ENCODE results near the gene COX5A. TPM values are rescaled to one million over a fixed set of nuclear protein-coding genes. Genes with fewer than 3 reads are reported as not detected.

Gene COX5A
- total RNA-seq, 2 experiments from 2014 or later: 40.7 to 44.2 TPM

DNA sequence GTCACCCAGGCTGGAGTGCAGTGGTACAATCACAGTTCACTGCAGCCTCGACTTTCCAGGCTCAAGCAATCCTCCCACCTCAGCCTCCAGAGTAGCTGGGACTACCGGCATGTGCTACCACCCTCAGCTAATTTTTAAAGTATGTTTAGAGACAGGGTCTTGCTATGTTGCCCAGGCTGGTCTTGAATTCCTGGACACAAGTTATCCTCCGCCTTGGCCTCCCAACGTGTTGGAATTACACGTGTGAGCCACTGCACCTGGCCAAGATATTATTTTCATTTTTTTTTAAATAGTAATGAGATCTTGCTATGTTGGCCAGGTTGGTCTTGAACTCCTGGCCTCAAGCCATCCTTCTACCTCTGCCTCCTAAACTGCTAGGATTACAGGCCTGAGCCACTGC lies 52.4 kb downstream of the COX5A start:
- DNase-seq (no peak), ATAC-seq (ENCODE audit: poor library complexity) (no peak)
- Mint-ChIP-seq H3K4me3 (no peak overlapping the region), H3K36me3 (ENCODE audit: low read depth) (peaks cover 4% of the 10 kb centered on the region), H3K4me1 (ENCODE audit: low read depth) (peaks cover 15% of the 10 kb centered on the region), H3K27ac (no peak overlapping the region), H3K27me3 (no peaks in the 10 kb centered on the region), H3K9me3 (no peaks in the 10 kb centered on the region)
- Histone ChIP-seq H3K36me3 (ENCODE audit: insufficient read depth, low read length) (no peaks in the 10 kb centered on the region), H3K27me3 (ENCODE audit: control insufficient read depth in 1 of 2, insufficient read depth in 2 of 2, low read length in 2 of 2) (no peaks in the 10 kb centered on the region), H3K27ac (ENCODE audit: low read depth in 1 of 2, low read length in 2 of 2) (no peak overlapping the region), H3K9me3 (ENCODE audit: control insufficient read depth in 1 of 2, insufficient read depth in 1 of 2, low read length in 2 of 2) (peaks cover 0 to 3% of the 10 kb centered on the region in 2 experiments), H3K4me1 (ENCODE audit: insufficient read depth, low read length) (peaks cover 30% of the 10 kb centered on the region), H3K4me3 (ENCODE audit: low read length) (no peak overlapping the region)
- ChIA-PET CTCF (interaction anchor here (1.2 kb wide), 1 partner anchor 16 kb away, joined by 4 read pairs; no protein-coding TSS in a partner anchor), POLR2A (no interaction called here)
- TF ChIP-seq, protein P1, sequence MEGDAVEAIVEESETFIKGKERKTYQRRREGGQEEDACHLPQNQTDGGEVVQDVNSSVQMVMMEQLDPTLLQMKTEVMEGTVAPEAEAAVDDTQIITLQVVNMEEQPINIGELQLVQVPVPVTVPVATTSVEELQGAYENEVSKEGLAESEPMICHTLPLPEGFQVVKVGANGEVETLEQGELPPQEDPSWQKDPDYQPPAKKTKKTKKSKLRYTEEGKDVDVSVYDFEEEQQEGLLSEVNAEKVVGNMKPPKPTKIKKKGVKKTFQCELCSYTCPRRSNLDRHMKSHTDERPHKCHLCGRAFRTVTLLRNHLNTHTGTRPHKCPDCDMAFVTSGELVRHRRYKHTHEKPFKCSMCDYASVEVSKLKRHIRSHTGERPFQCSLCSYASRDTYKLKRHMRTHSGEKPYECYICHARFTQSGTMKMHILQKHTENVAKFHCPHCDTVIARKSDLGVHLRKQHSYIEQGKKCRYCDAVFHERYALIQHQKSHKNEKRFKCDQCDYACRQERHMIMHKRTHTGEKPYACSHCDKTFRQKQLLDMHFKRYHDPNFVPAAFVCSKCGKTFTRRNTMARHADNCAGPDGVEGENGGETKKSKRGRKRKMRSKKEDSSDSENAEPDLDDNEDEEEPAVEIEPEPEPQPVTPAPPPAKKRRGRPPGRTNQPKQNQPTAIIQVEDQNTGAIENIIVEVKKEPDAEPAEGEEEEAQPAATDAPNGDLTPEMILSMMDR (IDR thresholded peaks at IDR 0.05): no peak
- intact Hi-C loops (cut with DNase I, micrococcal nuclease): no loop called here

DNA sequence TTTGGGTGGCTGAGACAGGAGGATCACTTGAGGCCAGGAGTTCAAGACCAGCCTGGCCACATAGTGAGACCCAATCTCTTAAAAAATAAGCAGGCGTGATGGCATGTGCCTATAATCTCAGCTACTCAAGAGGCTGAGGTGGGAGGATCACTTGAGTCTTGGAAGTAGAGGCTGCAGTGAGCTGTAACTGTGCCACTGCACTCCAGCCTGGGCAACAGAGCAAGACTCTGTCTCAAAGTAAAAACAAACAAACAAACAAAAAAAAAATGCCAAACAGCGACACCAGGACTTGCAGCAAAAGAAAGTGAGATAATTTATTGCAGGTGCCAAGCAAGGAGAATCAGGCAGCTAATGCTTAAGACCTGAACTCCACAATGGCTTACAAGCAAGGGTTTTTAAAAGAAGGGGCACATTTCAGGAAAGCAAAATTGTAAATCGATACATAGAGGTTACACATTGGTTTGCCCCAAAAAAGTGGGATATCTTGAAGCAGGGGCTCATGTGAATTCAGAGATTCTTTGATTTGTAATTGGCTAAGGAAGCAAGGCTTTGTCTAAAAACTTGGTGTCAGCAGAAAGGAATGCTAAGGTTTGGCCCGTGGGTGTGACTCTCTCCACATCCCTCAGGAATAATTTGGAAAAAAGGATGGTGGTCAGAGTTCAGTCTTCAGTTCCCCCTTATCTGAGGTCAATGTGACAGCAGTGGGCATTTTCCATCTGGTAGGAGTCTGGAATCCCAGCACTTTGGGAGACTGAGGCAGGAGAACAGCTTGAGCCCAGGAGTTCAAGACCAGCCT lies 53.2 kb downstream of the COX5A start:
- ATAC-seq (ENCODE audit: poor library complexity) (no peak), DNase-seq (no peak)
- intact Hi-C loops (cut with DNase I, micrococcal nuclease): no loop called here
- peaks cover 7% of the 10 kb centered on the region for H3K4me1 Mint-ChIP-seq (ENCODE audit: low read depth)
- H3K27ac Mint-ChIP-seq: no peak overlapping the region
- TF ChIP-seq, protein P1 (IDR thresholded peaks at IDR 0.05): no peak
- Histone ChIP-seq H3K27ac (ENCODE audit: low read depth in 1 of 2, low read length in 2 of 2) (no peak overlapping the region), H3K9me3 (ENCODE audit: control insufficient read depth in 1 of 2, insufficient read depth in 1 of 2, low read length in 2 of 2) (peaks cover 0 to 3% of the 10 kb centered on the region in 2 experiments), H3K27me3 (ENCODE audit: control insufficient read depth in 1 of 2, insufficient read depth in 2 of 2, low read length in 2 of 2) (no peaks in the 10 kb centered on the region), H3K36me3 (ENCODE audit: insufficient read depth, low read length) (no peaks in the 10 kb centered on the region), H3K4me3 (ENCODE audit: low read length) (no peak overlapping the region), H3K4me1 (ENCODE audit: insufficient read depth, low read length) (peaks cover 23% of the 10 kb centered on the region)
- ChIA-PET CTCF (interaction anchor here (1.1 to 1.5 kb wide), 3 partner anchors 14 to 17 kb away, joined by 4 to 5 read pairs (median 4); no protein-coding TSS in a partner anchor), POLR2A (interaction anchor here (1.6 to 2.6 kb wide), 2 partner anchors 11 to 17 kb away, joined by 4 to 9 read pairs; partner anchors contain the start of gene SCAMP2)
- H3K9me3 Mint-ChIP-seq: no peaks in the 10 kb centered on the region
- no peak overlapping the region for H3K4me3 Mint-ChIP-seq
- H3K36me3 Mint-ChIP-seq (ENCODE audit: low read depth): no peaks in the 10 kb centered on the region
- no peaks in the 10 kb centered on the region for H3K27me3 Mint-ChIP-seq

DNA sequence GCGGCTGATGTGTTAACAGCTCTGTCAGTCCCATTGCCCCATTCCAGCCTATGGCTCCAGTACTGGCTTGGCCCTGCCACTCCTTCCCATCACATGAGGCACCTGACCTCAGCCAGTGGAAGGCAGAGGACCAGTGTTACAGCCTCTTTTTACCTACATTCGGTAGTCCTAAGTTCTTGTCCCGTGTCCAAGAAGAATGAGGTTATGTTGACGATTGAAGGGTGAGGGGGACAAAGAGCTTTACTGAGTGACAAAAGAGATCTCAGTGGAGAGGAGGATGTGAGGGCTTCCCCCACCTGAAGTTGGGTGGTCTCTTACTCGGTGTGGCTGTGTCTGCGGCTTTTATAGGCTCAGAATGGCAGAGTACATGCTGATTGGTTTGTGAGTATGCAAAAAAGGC lies 55.3 kb downstream of the COX5A start:
- no peaks in the 10 kb centered on the region for H3K9me3 Mint-ChIP-seq
- ChIA-PET POLR2A (interaction anchor here (0.9 to 2.6 kb wide), 2 partner anchors 9 to 24 kb away, joined by 3 to 9 read pairs; partner anchors contain the start of gene SCAMP2), CTCF (interaction anchor here (0.8 to 1.5 kb wide), 2 partner anchors 19 to 95 kb away, joined by 3 to 5 read pairs; no protein-coding TSS in a partner anchor)
- H3K4me3 Mint-ChIP-seq: no peak overlapping the region
- Histone ChIP-seq H3K4me1 (ENCODE audit: insufficient read depth, low read length) (peaks cover 12% of the 10 kb centered on the region), H3K4me3 (ENCODE audit: low read length) (no peak overlapping the region), H3K27me3 (ENCODE audit: control insufficient read depth in 1 of 2, insufficient read depth in 2 of 2, low read length in 2 of 2) (no peaks in the 10 kb centered on the region), H3K9me3 (ENCODE audit: control insufficient read depth in 1 of 2, insufficient read depth in 1 of 2, low read length in 2 of 2) (peaks cover 0 to 3% of the 10 kb centered on the region in 2 experiments), H3K27ac (ENCODE audit: low read depth in 1 of 2, low read length in 2 of 2) (no peak overlapping the region), H3K36me3 (ENCODE audit: insufficient read depth, low read length) (no peaks in the 10 kb centered on the region)
- no peak overlapping the region for H3K27ac Mint-ChIP-seq
- no peaks in the 10 kb centered on the region for H3K36me3 Mint-ChIP-seq (ENCODE audit: low read depth)
- H3K4me1 Mint-ChIP-seq (ENCODE audit: low read depth): no peaks in the 10 kb centered on the region
- no peak for DNase-seq
- TF ChIP-seq, protein P1 (IDR thresholded peaks at IDR 0.05): no peak
- no peaks in the 10 kb centered on the region for H3K27me3 Mint-ChIP-seq
- ATAC-seq (ENCODE audit: poor library complexity): no peak
- intact Hi-C loops (cut with DNase I, micrococcal nuclease): no loop called here
